KMS-11 (cell line): ENCODE measurements around the gene CTTNBP2.

Source experiments
- H2AFZ ChIP-seq: fragments of 200-600 bp; sonication (generic); 2 replicates; pipeline ENCODE4 v1.6.1; 2016; ENCODE audit warnings: antibody characterized with exemption, mixed run types, low read depth
- H3K27ac ChIP-seq: fragments of 200-600 bp; sonication (generic); 2 replicates; pipeline ENCODE4 v1.6.1; 2016; ENCODE audit warnings: mild to moderate bottlenecking, mixed run types
- H3K27me3 ChIP-seq: fragments of 200-600 bp; sonication (generic); 2 replicates; pipeline ENCODE4 v1.6.1; 2017; ENCODE audit warnings: mild to moderate bottlenecking, low read depth, mixed run types, moderate library complexity; ENCODE audit not compliant: insufficient read depth
- H3K36me3 ChIP-seq: fragments of 200-600 bp; sonication (generic); 2 replicates; pipeline ENCODE4 v1.6.1; 2017; ENCODE audit warnings: mild to moderate bottlenecking, mixed run types; ENCODE audit not compliant: insufficient read depth
- H3K4me1 ChIP-seq: fragments of 200-600 bp; sonication (generic); 2 replicates; pipeline ENCODE4 v1.6.1; 2016; ENCODE audit warnings: mild to moderate bottlenecking, low read depth, mixed run types; ENCODE audit not compliant: poor library complexity, severe bottlenecking
- H3K4me2 ChIP-seq: fragments of 200-600 bp; sonication (generic); 2 replicates; pipeline ENCODE4 v1.7.0; 2016; ENCODE audit warnings: mild to moderate bottlenecking, mixed run types
- H3K4me3 ChIP-seq: fragments of 200-600 bp; sonication (generic); IDR thresholded peaks from 2 replicates; pipeline ENCODE4 v1.6.1; 2017; ENCODE audit warnings: low read depth, low read length, mixed read lengths; ENCODE audit not compliant: insufficient read depth
- H3K79me2 ChIP-seq: fragments of 200-600 bp; sonication (generic); 2 replicates; pipeline ENCODE4 v1.6.1; 2016; ENCODE audit warnings: low read depth, mixed run types; ENCODE audit not compliant: insufficient read depth
- H3K9ac ChIP-seq: fragments of 200-600 bp; sonication (generic); 2 replicates; pipeline ENCODE4 v1.6.1; 2016; ENCODE audit warnings: mild to moderate bottlenecking, mixed run types
- H4K20me1 ChIP-seq: fragments of 200-600 bp; sonication (generic); 2 replicates; pipeline ENCODE4 v1.6.1; 2016; ENCODE audit warnings: mild to moderate bottlenecking, mixed run types; ENCODE audit not compliant: insufficient read depth
- CTCF ChIP-seq: fragments of 200-600 bp; sonication (generic); conservative IDR thresholded peaks from 2 replicates; pipeline ENCODE4 v1.6.1; 2017; ENCODE audit warnings: low read depth, mild to moderate bottlenecking, antibody characterized with exemption, low read length, moderate library complexity, mixed read lengths

The CTTNBP2 gene

GRCh38 chr7:117882594-117882993 is 9.4 kb upstream of the CTTNBP2 start:
- Histone ChIP-seq H3K4me2 (no peak overlapping the region), H3K27me3 (no peaks in the 10 kb centered on the region), H4K20me1 (no peaks in the 10 kb centered on the region), H2AFZ (no peak overlapping the region), H3K79me2 (no peaks in the 10 kb centered on the region), H3K36me3 (no peaks in the 10 kb centered on the region), H3K9ac (no peak overlapping the region), H3K4me3 (no peak overlapping the region), H3K4me1 (no peaks in the 10 kb centered on the region), H3K27ac (no peak overlapping the region)
- no peak for TF ChIP-seq CTCF

- H3K27me3 ChIP-seq: peaks cover 4% of the 10 kb centered on the region; the same call in 1 of the 2 replicates
- H2AFZ ChIP-seq: no peak overlapping the region
- H3K9ac ChIP-seq: no peak overlapping the region
Measured at GRCh38 chr7:117876761-117877160, 3.5 kb upstream of the CTTNBP2 start.

GRCh38 chr7:117875566-117875965 is 2.3 kb upstream of the CTTNBP2 start:
- Histone ChIP-seq H3K27ac (no peak overlapping the region), H4K20me1 (no peaks in the 10 kb centered on the region), H3K4me2 (no peak overlapping the region), H3K36me3 (no peaks in the 10 kb centered on the region), H3K4me1 (peaks cover 4% of the 10 kb centered on the region), H3K9ac (no peak overlapping the region), H2AFZ (no peak overlapping the region), H3K79me2 (no peaks in the 10 kb centered on the region), H3K27me3 (peaks cover 4% of the 10 kb centered on the region; the same call in 1 of the 2 replicates), H3K4me3 (no peak overlapping the region)
- no peak for TF ChIP-seq CTCF

More at GRCh38 chr7:117876761-117877160, 3.5 kb upstream of the CTTNBP2 start:
- H3K4me2 ChIP-seq: no peak overlapping the region
- no peaks in the 10 kb centered on the region for H3K36me3 ChIP-seq
- H4K20me1 ChIP-seq: no peaks in the 10 kb centered on the region
- no peak for TF ChIP-seq CTCF
- peaks cover 4% of the 10 kb centered on the region for H3K4me1 ChIP-seq
- H3K79me2 ChIP-seq: no peaks in the 10 kb centered on the region
- no peak overlapping the region for H3K4me3 ChIP-seq
- no peak overlapping the region for H3K27ac ChIP-seq

- no peak for TF ChIP-seq CTCF
- Histone ChIP-seq H3K4me2 (peak overlapping the region; percentile 43), H3K36me3 (no peaks in the 10 kb centered on the region), H3K4me1 (peaks cover 4% of the 10 kb centered on the region), H3K79me2 (no peaks in the 10 kb centered on the region), H2AFZ (peak overlapping the region; percentile 87; the same call in 1 of the 2 replicates), H3K4me3 (no peak overlapping the region), H3K9ac (no peak overlapping the region), H3K27ac (no peak overlapping the region), H4K20me1 (no peaks in the 10 kb centered on the region), H3K27me3 (peaks cover 4% of the 10 kb centered on the region; the same call in 1 of the 2 replicates)
Measured at GRCh38 chr7:117874191-117874700, 1.0 kb upstream of the CTTNBP2 start.
